Left lobe of liver (tissue), 2 donors: Measurements from ENCODE around the gene HS6ST3. TPM values are rescaled to one million over a fixed set of nuclear protein-coding genes. Genes with fewer than 3 reads are reported as not detected.
"Not testable (repeated sequence)": the region's sequence is repeated elsewhere in the genome, so short reads cannot be mapped to it uniquely, and the experiment has no call there.

Experiments
- ATAC-seq: fragments of 200-7000 bp; cut with Tn5 transposase; one replicate; pipeline ENCODE4 v1.9.1; 2020; ENCODE audit warnings: mild to moderate bottlenecking, moderate library complexity
- DNase-seq: peaks from one replicate; pipeline ENCODE4 v3.0.0-alpha.2; 2020; ENCODE audit warnings: low spot score
- total RNA-seq: library from RNA; stranded (reverse); gene quantifications from one replicate; pipeline ENCODE4 v1.2.1, GENCODE V29; 2021
- donor health status: DM: no; HTN: no; CAD: no; lungs with moderate emphysema.
- donor health status: DM: no; HTN: yes; CAD: no.

The HS6ST3 gene
- total RNA-seq, 1 donor from 2014 or later, result not detected

DNA sequence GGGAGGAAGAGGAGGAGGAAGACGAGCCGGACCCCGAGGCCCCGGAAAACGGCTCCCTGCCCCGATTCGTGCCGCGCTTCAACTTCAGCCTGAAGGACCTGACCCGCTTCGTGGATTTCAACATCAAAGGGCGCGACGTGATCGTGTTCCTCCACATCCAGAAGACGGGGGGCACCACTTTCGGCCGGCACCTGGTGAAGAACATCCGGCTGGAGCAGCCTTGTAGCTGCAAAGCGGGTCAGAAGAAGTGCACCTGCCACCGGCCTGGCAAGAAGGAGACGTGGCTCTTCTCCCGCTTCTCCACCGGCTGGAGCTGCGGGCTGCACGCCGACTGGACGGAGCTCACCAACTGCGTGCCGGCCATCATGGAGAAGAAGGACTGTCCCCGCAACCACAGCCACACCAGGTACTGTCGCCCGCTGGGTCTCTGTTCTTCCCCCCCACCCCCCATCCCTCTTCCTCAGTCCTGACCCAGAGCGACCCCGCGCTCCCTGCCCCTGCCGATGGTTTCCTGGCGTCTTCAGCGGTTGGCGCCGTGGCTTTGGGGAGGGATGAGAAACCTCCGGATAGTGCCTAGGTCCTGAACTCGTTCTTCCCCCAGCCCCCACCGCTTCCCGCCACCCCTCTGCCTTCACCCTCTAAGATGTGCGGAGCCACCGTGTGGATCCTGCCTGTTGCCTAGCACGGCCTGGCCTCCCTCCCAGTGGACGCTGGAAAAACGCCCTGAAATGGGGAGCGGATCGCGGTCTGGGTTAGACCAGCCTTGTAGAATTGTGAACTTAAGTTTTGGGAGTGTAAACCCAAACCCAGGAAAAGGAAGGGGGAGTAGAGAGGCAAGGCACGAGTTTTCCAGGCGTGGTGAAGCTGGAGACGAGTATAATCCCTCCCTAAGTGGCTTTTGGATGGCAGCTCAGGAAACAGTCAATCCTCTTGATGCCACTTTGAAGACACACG is 1.5 kb downstream of the HS6ST3 start:
- ATAC-seq (peak; percentile 41), DNase-seq (peak; percentile 44)

DNA sequence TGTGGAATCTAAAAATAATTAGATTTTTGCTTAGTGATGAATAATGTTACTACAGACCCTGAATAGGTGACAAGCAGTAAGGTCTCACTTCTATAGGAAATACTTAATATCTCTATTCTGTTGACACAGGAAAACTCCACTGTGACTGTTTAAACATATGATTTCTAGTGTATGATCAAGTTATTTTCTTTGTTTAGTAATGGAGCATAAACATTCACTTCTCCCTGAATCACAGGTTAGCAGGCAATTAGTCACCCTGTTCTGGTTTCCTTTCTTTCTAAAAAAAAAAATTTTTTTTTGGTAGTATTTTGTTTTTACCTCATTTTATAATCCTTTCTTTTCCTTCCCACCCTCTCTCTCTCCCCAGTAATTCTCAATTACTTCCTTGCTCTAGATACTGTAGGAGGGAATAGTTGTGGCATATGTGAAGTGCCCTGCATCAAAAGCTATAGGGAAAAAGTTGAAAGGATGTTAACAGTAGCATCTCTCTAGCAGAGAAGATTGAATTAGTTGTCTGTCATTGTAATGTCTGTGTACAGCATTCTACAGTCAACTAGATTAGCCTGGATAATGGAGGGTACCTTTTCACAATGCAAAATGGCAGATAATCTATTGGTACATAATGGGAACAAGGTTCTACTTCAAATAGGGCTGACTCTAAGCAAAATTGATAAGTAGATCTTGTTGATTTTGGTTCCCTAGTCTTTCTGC is 3.5 kb downstream of the HS6ST3 start:
- no peak for DNase-seq
- ATAC-seq, result no peak

DNA sequence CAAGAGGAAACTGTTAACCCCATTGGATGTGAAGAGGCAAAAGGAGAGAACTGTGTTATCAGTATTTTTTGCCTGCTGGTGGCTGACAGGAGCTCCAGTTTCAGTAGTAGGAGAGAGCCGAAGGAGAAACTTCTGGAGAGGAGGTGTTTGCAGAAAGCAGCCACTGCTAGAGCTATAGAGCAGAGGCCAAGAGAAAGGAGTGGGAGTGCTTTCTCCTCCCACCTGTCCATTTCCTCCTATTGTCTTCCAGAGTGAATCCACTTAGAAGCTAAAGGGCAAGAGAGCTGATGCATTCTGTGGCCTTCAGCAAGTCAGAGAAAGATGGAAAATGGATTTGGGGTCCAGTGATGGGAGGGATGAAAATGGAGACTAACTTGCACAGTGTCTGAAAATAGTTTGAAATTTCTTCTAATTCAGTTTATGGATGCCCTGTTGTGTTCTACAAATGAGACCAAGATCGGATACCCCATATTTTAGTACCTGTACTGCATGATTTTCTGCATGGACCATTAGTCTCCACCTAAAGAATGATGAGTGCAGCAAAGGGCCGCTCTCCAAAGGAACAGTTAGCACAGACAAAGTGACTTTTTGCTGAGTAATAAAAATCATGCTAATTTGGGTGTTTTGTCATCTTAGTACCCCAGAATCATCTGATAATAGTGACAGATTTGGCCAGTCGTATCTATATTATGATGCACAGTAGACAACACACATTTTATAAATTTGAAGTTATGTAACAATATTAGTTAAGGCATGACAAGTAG is 10.7 kb downstream of the HS6ST3 start:
- DNase-seq (no peak), ATAC-seq (no peak)

DNA sequence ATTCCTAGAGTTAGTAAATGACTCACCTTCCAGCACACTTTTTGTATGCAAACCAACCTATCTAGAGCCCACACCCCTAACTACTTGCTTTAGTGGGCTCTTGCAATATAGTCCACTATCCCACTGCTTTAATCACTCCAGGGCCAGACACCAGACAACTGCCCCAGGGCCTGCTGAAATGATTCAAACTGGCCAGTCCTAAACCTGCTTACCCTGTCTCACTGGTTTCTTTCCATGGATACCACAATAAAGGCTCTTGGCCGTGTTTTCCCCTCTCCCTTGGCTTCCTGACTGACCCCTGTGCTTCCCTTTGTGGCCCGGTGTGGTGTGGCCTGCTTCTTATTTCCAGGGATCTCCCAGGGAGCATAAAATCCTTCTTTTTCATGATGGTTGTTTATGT is 14.6 kb downstream of the HS6ST3 start:
- no peak for DNase-seq
- ATAC-seq, result no peak

DNA sequence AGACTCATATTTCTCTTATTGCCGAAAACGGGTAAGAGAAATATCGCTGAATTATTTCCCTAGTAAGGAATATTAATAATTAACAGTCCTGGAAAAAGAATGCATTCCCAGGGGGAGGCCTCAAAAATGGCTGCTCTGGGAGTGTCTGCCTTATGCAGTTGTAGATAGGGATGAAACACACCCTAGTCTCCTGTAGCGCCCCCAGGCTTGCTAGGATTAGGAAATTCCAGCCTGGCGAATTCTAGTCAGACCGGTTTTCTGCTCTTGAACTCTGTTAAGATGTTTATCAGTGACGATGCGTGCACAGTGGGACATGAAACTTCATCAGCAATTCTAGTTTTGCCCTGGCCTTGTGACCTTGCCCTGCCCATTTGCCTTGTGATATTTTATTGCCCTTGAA is 18.2 kb downstream of the HS6ST3 start:
- ATAC-seq, DNase-seq: not testable (repeated sequence)

DNA sequence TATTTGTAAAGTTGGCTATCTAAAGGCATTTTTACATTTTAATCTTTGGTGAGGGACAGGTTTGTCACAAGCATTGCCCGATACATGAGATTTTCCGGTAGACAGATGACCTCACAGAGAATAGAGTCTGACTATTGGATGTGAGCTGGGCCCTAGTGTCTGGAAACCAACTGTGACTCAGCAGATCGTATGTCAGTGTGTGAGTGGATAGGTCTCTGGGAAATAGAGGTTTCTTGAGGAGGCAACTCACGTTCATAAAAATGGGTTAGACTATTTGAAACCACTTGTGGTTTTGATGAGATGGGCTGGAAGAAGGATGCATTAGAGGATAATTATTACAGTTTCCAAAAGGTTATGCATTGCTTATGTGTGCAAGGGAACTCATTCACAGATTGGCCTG is 19.2 kb downstream of the HS6ST3 start:
- ATAC-seq, result no peak
- no peak for DNase-seq

DNA sequence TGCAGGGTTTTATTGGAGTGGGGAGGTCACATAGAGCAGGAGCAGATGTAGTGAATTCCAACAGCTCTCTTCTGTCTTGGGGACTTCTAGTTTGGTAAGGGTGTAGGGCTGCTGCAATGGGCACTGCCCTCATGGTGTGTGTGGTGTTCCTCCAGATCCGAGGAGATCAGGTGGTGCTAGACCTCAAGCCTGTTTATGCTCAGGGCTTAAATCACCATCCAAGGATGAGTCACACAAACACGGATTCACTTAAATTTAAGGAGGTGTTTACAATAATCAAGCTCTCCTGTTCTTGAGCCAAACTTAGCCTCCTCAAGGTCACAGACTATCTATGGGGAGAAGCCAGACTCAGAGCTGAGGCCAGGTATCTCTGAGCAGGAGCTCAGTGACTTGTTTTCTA is 23.0 kb downstream of the HS6ST3 start:
- DNase-seq (no peak), ATAC-seq (no peak)

DNA sequence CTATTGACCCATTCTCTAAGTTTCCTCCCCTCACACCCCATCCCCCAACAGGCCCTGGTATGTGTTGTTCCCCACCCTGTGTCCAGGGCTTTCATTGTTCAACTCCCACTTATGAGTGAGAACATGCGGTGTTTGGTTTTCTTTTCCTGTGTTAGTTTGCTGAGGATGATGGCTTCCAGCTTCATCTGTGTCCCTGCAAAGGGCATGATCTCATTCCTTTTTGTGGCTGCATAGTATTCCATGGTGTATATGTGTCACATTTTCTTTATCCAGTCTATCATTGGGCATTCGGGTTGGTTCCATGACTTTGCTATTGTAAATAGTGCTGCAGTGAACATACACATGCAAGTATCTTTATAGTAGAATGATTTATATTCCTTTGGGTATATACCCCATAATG is 25.5 kb downstream of the HS6ST3 start:
- ATAC-seq, DNase-seq: not testable (repeated sequence)

DNA sequence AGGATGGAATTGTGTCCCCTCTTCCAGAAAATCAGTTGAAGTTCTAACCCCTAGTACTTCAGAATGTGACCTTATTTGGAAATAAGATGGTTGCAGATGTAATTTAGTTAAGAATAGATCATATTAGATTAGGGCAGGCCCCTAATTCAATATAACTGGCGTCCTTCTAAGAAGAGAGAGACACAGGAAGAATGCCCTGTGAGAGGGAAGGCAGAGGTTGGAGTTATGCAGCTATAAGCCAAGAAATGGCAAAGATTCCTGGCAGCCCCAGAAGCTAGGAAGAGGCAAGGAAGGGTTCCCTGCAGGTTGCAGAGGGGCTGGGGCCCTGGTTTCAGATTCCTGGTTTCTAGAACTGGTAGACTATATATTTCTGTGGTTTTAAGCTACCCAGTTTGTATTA is 30.0 kb downstream of the HS6ST3 start:
- DNase-seq (no peak), ATAC-seq (no peak)

DNA sequence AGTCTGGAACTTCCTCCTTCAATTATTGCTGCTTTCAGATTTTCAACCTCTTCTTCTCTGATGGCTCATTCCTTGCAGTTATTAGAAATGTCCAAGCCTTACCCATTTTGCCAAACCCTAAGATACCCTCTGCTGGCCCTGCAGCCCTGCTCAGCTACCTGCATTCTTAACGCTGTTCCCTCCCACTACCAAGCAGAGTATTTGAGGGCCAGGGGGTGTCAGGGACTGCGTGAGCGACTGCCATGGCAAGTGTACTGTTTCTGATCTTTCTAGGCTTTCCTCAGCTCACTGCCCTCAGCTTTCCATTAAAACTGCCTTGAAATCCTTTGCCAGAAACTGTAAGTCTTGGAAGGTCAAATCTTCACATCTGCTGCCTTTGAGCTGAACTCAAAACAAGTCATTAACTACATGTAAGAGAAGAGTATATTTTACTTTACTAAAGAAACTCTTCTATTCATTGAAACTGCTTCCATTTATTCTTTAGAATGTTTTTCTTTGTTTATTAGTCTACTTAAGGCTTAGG is 41.0 kb downstream of the HS6ST3 start:
- ATAC-seq (no peak), DNase-seq (no peak)

DNA sequence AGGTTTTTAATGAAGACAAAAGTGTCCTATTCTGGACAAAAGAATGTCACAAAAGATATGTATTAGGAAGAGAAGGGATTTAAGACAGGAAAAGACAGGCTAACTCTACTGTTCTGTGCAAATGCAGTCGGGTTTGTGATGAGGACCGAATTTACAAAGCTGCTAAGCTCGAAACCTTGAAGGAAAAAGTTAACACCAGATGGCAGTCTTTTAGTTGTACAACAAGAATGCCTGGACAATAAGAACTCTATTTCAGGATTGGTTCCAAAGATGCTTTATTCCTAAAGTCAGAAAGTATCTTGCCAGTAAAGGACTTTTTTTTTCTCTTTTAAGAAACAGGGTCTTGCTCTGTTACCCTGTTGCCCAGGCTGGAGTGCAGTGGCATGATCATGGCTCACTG is 51.1 kb downstream of the HS6ST3 start:
- no peak for ATAC-seq

DNA sequence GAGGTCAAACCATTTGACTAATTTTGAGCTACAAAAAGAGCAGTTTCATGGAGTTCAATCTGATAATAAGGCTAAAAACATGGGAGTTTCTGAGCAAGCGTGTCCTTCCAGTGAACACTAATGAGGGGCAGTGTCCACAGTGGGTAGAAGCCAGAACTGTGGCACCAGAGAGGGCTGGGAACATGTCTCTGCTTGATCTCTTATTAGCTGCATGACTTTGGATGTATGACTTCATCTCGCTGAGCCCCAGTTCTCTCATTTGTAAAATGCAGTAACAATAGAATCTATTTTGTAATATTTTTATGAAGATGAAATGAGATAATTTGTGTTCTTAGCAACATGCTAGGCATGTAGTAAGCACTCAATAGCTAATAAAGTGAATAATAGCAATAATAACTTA is 69.8 kb downstream of the HS6ST3 start:
- DNase-seq, result no peak
- no peak for ATAC-seq

More for the DNA sequence above, 51.1 kb downstream of the HS6ST3 start:
- DNase-seq, result no peak

DNA sequence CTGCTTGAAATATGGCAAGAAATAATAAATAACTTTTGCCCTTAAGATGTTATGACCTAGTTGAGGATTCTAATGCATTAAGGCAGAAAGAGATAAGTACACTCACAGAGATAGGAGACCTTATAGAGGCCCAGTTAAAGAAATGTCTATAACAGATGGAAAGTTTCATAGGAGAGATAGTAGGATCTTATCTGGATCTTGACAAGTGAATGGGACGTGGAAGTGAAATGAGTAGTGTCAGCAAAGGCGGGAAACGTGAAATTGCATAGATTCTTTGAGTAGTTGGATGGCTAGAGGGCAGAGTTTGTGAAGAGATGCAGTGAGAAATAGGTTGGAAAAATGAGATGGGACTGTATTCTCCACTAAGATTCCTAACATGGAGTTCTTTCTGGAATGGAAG is 71.2 kb downstream of the HS6ST3 start:
- DNase-seq, result no peak
- no peak for ATAC-seq

DNA sequence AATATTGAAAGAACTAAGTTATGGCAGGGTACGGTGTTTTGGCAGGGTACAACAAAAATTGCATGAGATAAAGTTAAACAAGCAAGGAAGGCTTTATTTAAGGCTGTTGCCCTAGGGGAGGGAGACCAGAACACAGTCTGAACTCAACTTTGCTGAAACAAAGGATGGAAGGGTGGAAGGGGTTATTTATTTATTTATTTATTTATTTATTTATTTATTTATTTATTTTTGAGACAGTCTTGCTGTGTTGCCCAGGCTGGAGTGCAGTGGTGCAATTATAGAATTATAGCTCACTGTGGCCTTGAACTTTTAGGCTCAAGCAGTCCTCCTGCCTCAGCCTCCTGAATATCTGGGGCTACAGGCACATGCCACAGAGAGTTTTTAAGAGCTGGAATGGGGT is 75.9 kb downstream of the HS6ST3 start:
- no peak for DNase-seq
- no peak for ATAC-seq

DNA sequence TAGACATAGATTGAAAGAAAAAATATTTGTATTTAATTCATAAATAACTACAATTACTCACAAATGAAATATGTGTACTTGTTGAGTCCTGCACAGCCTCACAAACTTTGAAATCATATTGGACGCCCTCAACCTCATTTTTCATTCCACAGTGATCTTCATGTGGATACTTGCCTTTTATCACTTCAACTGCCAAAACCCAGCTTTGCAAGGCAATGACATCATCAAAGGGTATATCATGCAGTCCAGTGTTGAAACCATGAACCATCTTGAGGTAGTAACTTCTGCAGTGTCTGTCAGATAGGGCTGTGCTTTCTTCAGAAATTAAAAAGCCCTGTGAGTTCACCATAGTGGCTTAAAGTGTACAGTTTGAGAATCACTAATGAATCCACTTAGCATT is 82.2 kb downstream of the HS6ST3 start:
- ATAC-seq (no peak), DNase-seq (no peak)

DNA sequence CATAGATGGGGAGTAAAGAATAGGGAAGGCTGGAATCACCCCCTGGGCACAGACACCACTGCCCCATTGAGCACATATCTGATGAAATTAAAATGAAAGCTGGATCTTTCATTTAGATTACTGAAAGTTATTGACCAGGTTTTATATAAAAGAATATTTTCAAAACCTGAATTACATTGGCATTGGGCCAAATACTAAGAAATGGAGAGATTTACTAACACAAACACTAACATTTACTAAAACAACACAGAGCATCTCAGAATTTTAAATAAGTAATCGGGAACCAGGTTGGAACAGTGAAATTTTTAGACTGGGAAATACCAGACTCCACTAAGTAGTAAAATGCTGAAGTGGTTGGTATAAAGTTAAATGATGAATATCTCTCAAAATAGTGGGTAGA is 88.9 kb downstream of the HS6ST3 start:
- ATAC-seq (no peak), DNase-seq (no peak)

DNA sequence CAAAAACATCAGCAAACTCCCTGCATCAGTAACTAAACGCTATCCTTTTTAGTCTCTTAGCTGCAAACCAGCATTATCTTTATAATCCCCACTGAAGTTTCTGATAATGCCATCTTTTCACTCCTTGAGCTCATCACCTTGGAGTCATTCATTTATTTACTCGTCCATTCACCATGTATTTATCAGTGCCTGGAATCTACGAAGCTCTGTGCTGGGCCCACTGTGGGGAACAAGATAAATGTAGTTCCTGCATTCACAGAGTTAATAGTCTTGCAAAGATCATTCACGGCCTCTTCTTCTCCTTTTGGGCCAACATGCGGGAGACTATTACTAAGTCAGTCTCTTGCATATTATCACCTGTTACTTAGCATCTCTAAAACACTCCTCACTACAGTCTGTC is 89.4 kb downstream of the HS6ST3 start:
- no peak for DNase-seq
- ATAC-seq, result no peak

DNA sequence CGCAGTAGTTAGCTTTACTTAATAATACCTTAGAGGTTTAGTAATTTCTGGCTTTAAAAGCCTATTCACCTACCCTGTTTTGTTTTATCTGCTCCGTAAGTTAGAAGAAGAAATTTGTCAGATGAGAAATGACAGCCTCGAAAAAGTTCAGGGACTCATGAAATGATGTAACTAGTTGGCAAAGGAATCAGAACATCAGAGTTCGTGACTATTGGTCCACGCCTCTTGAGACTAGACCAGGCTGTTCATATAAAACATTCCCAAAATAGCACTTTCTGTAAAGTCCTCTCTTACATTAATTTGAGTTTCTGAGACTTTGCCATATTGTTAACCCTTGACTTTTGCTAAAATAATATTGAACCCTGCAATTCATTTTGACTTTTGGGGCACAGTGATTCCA is 92.0 kb downstream of the HS6ST3 start:
- no peak for ATAC-seq
- no peak for DNase-seq

DNA sequence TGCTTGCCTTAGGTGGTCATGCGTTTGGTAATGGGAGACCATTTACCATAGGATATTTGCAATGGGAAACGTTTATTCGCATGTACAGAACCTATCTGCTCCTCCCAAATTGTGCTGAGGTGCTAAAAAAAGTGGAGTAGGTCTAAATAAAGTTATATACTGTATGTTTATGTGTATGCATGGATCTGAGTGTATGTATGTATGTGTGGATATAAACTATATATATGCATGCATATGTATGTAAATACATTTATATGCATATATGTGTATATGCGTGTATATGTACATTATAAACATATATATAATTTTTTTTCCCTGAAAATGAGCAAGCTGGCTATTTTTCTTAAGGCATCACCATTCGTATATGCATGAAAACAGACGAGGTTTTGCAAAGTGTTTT is 95.9 kb downstream of the HS6ST3 start:
- DNase-seq (no peak), ATAC-seq (no peak)

DNA sequence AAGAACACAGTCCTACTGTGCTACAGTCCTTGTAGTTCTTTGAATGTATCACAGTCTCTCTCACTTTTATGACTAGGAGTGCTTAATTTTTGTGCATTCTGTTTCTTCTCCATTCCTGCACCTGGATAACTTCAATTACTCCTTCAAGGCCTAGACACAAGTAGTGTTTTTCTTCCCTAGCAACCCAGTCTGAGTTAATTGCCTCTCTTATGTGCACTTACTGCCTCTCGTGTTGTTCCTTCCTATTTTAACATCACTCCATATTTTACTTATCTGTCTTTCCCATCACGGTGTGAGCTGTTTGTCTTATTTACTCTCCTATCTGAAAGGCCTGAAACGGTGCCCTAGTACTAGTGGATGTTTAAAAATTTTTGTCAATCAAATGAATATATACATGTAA is 101.5 kb downstream of the HS6ST3 start:
- DNase-seq, result no peak
- no peak for ATAC-seq

DNA sequence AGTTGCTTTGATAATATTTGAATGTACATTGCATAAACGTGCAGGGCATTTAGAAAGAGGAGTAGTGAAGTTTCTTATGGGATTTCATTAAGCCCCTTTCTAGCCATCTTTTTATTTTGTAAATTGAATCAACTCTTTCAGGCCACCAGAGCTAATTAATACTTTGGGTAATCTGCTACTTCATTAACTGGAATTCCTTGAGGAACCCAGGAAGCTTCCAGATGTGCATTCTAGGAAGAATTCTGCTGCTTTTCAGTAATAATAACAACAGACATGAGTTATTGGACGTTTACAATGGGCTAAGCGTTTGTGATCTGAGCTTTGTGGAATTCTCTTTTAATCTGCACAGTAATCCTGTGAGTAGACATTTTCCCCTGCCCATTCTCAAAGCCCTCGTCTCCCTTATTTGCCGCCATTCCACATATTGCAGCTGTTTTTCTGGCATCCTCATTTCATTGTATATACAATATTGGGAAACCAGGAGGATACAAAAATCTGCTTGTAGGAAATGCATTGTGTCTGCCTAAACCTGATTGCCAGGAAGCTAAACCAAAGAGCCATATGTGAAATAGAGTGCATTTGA is 103.9 kb downstream of the HS6ST3 start:
- no peak for DNase-seq

More for the DNA sequence above, 103.9 kb downstream of the HS6ST3 start:
- ATAC-seq, result no peak
